GM19351 (cell line): Measurements from ENCODE around the gene REV1.
"Not testable (repeated sequence)": the region's sequence is repeated elsewhere in the genome, so short reads cannot be mapped to it uniquely, and the experiment has no call there.

ENCODE experiments used
- ATAC-seq: cut with Tn5 transposase; IDR thresholded peaks from one replicate; pipeline ENCODE4 v1.9.1; 2021; ENCODE audit warnings: mild to moderate bottlenecking, moderate library complexity; ENCODE audit not compliant: unreplicated experiment

Gene REV1

GRCh38 chr2:99487906-99488305, 1.9 kb downstream of the REV1 start:
- ATAC-seq, result no peak

GRCh38 chr2:99485824-99486223, 4.0 kb downstream of the REV1 start:
- ATAC-seq, result no peak

DNA sequence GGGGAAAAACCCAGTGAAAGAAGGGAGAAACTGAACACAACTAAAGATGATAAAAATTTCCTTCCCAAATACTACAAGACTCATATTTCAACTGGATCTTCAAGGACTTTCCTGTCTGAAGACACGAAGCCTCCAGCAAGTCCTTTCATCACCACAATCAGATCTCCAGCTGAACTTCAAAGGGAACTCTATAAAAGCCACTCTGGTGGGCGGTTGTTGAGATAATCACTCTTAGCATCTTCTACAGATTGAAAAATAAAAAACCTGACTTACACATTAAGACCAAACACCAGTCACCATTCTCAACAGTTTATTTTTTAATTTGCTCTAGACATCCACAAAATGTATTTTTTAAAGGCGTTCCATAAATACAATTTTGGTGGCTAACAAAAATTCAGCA, 4.4 kb downstream of the REV1 start:
- no peak for ATAC-seq

DNA sequence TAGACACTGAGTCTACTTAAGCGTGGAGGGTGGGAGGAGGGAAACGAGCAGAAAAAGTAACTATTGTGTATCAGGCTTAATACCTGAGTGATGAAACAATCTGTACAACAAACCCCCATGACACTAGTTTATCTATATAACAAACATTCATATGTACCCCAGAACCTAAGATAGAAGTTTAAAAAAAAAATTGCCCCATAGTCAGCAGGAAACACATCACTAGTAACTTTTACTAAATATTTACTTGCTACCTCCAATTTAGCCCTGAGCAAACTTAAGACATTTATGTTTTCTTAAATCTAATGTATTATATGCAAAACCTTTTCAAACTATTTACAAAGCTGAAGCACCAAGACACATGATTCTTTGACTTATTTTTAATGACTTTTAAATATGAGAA, 5.6 kb downstream of the REV1 start:
- no peak for ATAC-seq

DNA sequence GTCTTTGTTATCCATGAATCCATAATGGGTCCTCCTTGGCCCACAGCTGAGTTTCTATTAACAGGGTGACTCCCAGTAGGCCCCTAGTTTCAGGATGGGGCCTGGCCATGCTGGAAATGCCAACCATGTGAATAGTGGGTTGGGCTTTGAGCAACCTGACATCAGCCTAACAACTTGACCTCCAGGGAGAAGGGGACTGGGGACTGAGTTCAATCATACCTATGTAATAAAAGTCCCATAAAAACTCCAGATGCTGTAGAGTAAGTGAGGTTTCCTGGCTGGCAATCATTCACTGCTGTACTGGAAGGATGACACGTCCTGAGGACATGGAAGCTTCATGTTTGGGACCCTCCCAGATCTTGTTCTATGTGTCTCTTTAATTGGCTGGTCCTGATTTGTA, 7.9 kb downstream of the REV1 start:
- no peak for ATAC-seq

DNA sequence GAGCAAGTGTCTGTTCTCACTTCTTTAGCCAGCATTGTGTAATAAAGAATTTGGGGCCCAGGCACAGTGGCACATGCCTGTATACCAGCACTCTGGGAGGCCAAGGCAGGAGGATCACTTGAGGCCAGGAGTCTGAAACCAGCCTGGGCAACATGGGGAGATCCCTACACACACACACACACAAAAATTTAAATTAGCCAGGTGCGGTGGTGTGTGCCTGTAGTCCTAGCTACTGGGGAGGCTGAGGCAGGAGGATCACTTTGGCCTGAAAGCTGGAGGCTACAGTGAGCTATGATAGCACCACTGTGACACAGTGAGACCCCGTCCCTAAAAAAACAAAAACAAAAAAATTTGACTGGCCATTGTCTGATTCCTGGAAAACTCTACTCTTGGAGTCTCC, 8.3 kb downstream of the REV1 start:
- ATAC-seq, result no peak

DNA sequence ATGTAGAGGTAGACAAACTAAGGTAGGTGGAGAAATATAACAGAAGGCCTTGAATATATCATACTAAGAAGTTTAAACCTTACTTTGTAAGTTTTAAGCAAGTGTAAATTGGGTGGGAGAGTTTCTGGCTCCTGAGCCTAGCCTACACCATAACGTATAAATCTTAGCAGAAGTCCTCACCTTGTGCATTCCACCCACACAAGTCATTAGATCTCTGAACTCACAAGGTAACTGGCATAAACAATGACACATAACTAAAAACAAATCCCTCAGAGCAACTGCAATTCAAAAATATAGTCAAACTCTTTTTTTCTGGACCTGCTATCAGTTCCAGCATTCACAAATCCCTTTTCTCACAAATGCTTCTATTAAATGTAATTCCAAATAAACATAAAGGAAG, 9.4 kb downstream of the REV1 start:
- no peak for ATAC-seq

DNA sequence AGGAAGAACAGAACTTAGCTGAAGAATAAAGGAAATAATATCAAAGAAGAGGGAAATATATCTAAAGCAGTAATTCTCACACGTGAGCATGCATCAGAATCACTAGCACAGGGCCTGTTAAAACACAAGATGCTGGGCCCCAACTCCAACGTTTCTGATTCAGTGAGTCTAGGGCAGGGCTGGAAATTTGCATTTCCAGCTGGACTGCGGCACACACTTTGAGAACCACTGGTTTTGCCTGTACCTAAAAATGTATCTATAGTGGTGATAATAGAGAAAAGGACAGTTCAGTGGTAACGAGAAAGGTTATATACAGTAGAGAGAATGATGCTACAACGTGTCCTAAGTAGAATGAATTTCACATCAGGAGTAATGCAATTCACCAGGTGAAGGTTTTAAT, 11.2 kb downstream of the REV1 start:
- ATAC-seq, result no peak

GRCh38 chr2:99477054-99477453, 12.8 kb downstream of the REV1 start:
- no peak for ATAC-seq

DNA sequence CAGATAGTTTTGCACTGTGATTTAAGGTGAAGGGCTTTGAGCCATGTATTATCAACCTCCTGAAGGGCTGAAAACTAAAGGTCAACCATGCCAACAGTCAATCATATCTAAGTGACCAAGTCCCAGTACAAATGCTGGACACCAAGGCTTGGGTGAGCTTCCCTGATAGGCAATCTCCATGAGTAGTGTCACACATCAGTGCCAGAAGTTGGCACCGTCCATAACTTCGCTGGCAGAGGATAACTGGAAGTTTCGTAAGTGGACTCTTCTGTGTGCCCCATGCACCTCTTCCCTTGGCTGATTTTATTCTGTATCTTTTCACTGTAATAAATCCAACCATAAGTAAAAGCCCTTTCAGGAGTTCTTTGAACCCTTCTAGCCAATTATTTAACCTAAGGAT, 13.2 kb downstream of the REV1 start:
- ATAC-seq, result no peak

DNA sequence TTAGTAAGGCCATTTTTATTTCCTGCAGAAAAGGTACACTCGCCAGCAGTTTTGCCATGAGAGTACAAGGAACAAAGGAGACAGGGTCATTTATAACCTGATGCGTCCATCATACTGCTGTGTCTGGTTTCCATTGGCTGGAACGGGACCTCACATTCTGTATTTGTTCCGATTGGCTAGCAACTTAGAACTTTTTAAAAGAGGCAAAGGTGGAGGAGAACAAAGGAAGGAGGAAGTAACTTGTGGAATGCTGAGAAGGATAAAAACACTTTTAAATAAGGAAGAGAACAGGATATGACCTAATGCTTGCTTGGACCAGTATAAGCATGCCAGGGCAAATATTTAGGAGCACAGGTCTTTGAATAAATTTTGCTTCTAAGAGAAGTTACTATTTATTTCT, 14.7 kb downstream of the REV1 start:
- not testable (repeated sequence) for ATAC-seq

- no peak for ATAC-seq
Observed at GRCh38 chr2:99473518-99474083, 16.2 kb downstream of the REV1 start.

- ATAC-seq, result no peak
Observed at GRCh38 chr2:99472600-99472960, 17.2 kb downstream of the REV1 start.

DNA sequence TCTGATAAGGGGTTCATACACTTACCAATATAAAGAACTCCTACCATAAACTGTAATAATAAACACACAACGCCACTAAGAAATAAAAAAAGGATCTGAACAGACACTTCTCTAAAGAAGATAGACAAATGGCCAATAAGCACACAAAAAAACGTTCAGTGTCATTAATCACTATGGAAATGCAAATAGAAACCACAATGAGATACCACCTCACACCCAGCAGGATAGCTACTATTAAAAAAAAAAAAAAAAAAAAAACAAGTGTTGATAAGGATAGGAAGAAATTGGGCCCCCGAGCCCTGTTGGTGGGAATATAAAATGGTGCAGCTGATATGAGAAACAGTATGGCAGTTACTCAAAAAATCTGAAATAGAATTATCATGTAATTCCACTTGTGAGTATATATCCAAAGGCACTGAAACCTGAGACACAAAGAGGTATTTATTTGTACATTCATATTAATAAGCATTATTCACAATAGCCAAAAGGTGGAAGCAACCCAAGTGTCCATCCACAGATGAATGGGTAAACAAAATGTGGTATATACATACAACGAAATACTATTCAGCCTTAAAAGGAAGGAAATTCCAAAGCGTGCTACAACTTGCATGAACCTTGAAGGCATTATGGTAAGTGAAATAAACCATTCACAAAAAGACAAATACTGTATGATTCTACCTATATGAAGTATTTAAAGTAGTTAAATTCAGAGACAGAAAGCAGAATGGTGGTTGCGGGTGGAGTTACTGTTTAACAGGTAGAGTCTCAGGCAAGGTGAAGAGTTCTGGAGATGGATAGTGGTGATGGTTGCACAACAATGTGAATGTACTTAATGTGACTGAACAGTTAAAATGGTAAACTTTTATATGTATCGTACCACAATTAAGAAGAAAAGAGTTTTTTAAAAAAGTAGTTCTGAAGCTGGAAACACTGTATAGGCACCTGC, 17.9 kb downstream of the REV1 start:
- no peak for ATAC-seq

- no peak for ATAC-seq
Observed at GRCh38 chr2:99470957-99471356, 18.9 kb downstream of the REV1 start.

DNA sequence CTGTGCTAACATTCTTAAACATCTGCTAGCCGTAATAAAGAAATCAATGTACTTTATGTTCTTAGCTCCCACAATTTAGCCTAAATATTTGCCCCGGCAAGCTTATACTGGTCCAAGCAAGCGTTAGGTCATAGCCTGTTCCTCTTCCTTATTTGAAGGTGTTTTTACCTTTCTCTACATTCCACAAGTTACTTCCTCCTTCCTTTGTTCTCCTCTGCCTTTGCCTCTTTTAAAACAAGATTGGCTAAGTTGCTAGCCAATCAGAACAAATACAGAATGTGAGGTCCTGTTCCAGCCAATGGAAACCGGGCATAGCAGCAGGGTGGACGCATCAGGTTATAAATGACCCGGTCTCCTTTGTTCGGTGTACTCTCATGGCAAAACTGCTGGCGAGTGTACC, 19.4 kb downstream of the REV1 start:
- not testable (repeated sequence) for ATAC-seq

- ATAC-seq, result no peak
Observed at GRCh38 chr2:99469394-99469793, 20.4 kb downstream of the REV1 start.

DNA sequence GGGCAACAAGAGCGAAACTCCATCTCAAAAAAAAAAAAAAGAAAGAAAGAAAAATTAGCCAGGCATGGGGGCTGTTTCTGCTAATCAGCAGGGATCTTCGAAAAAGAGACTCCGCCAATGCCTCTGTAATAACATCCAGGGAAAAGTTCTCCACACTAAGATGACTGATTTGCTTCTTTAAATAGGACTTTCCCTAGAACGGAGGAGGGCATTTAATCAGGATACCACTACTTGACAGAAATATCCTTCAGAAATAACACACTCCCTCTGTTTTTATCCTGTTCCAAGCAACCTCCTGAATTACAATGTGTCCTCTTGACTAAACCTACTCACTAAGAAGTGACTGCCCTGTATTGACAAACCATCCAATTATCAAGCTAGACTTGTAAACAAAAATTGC, 21.7 kb downstream of the REV1 start:
- no peak for ATAC-seq

DNA sequence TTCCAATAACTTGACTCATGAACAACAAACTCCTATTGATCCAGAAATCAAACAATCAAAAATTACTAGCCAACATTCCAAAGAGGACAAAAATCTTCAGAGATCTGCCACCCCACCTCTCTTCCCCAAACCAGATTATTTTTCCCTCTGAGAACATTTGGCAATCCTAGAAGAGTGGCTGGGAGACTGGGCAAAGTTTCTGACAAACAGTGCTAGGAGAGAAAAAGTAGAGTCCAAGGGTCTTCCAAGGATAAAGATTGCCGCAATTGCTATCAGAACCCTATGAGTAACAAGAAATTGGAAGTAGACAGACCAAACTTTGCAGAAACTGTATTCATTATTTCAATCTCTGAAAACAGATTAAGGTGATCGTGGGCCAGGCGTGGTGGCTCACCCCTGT, 22.4 kb downstream of the REV1 start:
- ATAC-seq, result no peak

DNA sequence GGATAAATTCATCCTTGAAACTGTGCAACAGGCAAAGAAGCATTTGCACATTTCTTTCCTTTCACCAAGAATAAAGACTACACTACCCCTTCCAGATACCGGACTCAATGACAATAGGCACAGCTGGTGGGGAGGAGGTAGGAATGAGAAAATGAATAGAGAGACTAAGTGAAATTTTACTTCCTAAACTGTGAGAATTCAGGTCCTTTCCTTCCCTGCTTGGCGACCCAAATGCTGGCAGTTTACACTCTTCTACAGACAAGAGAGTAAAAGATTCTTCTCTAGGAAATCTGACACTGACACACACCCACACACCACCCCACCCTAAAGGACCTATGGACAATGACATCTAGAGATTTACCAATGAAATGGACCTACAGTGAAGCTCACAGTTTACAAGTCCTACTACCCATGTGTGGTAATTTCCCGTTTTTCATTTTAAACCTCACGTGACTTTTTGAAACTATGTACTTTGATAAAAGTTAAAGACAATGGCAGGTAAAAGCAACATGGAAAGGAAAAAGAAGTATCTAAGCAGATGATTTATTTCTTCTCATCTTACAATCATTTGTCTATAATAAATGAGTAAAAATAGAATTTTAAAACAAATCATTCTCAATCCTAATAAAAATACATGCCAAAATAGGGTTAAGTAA, 27.9 kb downstream of the REV1 start:
- ATAC-seq, result no peak

DNA sequence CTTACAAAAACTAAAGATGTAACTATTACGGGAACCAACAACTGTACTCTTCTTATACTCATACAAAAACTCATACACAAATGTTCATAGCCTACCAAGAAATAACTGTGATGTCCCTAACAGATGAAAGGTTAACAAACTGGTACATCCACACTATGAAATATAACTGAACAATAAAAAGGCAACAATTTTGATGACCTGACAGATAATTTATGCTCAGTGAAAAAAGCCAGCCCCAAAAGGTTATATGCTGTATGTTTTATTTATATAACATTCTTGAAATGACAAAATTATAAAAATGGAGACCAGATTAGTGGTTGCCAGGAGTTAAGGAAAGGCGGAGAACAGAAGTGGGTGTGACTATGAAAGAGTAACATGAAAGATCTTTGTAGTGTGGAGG, 31.3 kb downstream of the REV1 start:
- ATAC-seq, result no peak

DNA sequence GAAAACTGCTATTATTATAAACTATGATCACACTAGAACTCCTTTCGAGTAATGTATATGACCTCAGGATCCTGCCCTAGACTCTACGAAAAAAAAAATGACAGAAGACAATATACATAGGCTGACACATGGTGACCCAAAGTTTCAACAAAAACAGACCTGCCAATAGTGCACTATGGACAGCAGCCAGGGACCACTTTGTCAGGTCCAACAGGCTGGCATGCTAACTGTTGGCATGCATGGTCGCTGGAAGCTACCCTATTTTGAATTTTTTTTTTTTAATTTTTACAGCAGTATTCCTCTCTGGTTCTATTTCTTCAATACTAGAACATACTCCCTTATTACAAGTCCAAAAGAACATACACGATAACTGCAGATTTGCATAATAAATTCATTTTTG, 38.1 kb downstream of the REV1 start:
- ATAC-seq, result no peak
